Endothelial cell of umbilical vein (primary cell): ENCODE data around the gene POU5F1.

Experiments
- CTCF ChIP-seq, 2 donors: IDR thresholded peaks; 1 replicate in 1 of 2; 2 replicates in 1 of 2; pipeline ENCODE4 v1.5.1; 2011; ENCODE audit warnings: low read length in 2 of 2, mild to moderate bottlenecking in 2 of 2, moderate library complexity in 2 of 2, control low read depth in 1 of 2, inconsistent platforms in 1 of 2, low read depth in 1 of 2; ENCODE audit not compliant: insufficient read depth in 1 of 2; ENCODE audit errors: extremely low read depth in 1 of 2
- EZH2 ChIP-seq: IDR thresholded peaks from 2 replicates; pipeline ENCODE4 v1.6.1; 2012; ENCODE audit warnings: borderline replicate concordance, low read depth, mild to moderate bottlenecking, moderate library complexity, low read length, inconsistent platforms; ENCODE audit not compliant: severe bottlenecking
- FOS ChIP-seq: IDR thresholded peaks from 2 replicates; pipeline ENCODE4 v1.6.1; 2011; ENCODE audit warnings: mild to moderate bottlenecking, low read length, moderate library complexity, borderline replicate concordance; ENCODE audit not compliant: insufficient read depth
- JUN ChIP-seq: IDR thresholded peaks from 2 replicates; pipeline ENCODE4 v1.6.1; 2011; ENCODE audit warnings: borderline replicate concordance, low read depth; ENCODE audit not compliant: insufficient read length, insufficient read depth
- MAX ChIP-seq: IDR thresholded peaks from 2 replicates; pipeline ENCODE4 v1.6.1; 2011; ENCODE audit not compliant: insufficient read depth, insufficient read length
- MYC ChIP-seq: IDR thresholded peaks from one replicate; pipeline ENCODE4 v1.6.1; 2011; ENCODE audit warnings: mild to moderate bottlenecking, low read depth, low read length
- POLR2A ChIP-seq: IDR thresholded peaks from 2 replicates; pipeline ENCODE4 v1.6.1; 2012; ENCODE audit warnings: low read depth, mild to moderate bottlenecking, control low read depth, low read length
- POLR2AphosphoS5 ChIP-seq: IDR thresholded peaks from 2 replicates; pipeline ENCODE4 v1.6.1; 2012; ENCODE audit warnings: low read depth, mild to moderate bottlenecking, control low read depth, low read length, moderate library complexity; ENCODE audit not compliant: insufficient read depth

GRCh38 chr6:31156641-31157040, 13.8 kb downstream of the POU5F1 start:
- no peak for TF ChIP-seq CTCF (IDR thresholded peaks at IDR 0.05; ENCODE audit: extremely low read depth in 1 of 2, insufficient read depth in 1 of 2, low read depth in 1 of 2, low read length in 2 of 2)
- no peak for TF ChIP-seq FOS
- TF ChIP-seq MAX, result no peak
- no peak for TF ChIP-seq POLR2A
- no peak for TF ChIP-seq JUN
- TF ChIP-seq POLR2AphosphoS5, result no peak
- TF ChIP-seq MYC, result no peak
- TF ChIP-seq EZH2, result no peak
